Stimulated activated CD8-positive, alpha-beta memory T cell treated with anti-CD3 and anti-CD28 coated beads, Interleukin-7, amount 100 ng/mL, for 1 hour (primary cell): ENCODE data around the gene TMC4.
"Not testable (repeated sequence)": the region's sequence is repeated elsewhere in the genome, so short reads cannot be mapped to it uniquely, and the experiment has no call there.

Experiments
- DNase-seq, 2 donors: peaks; one replicate each; pipeline ENCODE4 v3.0.0-alpha.2; 2020; ENCODE audit warnings: low read depth in 2 of 2

Gene TMC4

DNA sequence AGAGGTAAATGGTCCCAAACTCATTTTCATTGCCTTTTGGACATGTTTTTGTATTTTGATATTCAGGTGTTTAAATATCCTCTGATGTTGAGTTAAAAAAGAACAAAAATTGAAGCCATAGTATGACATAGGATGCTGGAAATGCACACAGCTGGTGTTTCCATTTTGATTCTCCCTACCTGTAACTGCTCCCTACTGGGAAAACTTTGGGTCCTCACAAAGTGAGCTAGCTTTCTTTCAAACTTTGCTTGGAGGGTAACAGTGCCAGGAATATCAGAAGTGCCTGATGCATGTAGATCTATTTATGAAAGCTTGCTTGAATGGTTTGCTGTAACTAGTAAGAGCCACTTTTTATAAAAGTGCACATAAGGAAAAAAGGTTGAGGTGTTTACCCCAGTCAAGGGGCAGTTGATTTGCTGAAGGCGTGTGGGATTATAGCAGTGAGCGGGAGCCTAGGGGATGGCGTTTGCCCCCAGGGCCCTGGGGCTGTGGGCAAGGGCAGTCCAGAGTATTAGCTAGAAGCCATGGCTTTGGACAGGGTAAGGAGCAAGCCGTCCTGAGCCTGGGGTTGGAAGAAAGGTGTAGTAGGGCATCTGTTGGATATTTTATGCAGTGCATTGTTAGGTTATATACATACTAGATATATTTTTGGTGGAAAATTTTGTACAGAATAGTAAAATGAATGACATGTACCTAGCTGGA lies 32.0 kb upstream of the TMC4 start:
- DNase-seq: no peak

DNA sequence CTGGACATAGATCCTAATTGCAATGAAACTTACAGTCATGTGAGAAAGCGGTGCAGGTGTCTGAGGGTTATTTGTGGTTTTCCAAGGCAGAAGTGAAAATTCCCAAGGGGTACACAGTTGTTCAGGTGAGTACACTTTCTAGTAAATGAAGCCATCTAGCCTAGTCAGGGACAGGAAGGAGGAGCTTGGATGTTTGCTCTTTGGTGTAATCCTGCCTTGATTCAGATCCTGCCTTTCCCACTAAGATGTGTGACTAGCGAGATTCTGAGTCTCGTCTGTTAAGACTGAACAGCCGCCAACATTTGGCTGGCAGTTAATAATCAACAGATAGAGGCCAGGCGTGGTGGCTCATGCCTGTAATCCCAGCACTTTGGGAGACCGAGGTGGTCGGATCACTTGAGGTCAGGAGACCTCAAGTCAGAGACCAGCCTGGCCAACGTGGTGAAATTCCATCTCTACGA lies 30.2 kb upstream of the TMC4 start:
- no peak for DNase-seq

DNA sequence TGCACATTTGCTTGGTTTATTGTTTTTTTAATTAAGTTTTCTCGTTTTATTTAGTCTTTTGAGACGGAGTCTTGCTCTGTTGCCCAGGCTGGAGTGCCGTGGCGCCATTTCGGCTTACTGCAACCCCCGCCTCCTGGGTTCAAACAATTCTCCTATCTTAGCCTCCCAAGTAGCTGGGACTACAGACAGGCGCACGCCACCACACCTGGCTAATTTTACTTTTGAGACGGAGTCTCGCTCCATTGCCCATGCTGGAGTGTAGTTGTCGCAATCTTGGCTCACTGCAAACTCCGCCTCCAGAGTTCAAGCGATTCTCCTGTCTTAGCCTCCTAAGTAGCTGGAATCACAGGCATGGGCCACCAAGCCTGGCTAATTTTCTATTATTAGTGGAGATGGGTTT lies 29.0 kb upstream of the TMC4 start:
- DNase-seq: no peak

DNA sequence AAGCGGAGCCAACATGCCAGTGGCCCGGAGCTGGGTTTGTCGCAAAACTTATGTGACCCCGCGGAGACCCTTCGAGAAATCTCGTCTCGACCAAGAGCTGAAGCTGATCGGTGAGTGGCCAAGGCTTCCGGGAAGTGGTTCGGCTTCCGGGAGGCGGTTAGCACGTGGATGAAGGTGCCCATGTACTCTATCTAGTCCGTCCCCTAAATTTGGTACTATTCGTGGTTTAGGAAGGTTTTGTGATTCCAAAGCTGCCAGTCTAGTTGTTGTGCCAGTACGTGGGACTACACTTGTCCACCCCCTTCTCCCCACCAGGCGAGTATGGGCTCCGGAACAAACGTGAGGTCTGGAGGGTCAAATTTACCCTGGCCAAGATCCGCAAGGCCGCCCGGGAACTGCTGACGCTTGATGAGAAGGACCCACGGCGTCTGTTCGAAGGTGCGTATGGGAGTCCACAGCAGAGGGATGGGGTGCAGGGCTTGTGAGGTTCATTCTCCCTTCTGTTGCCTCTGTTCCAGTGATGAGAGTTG lies 28.3 kb upstream of the TMC4 start:
- no peak for DNase-seq

DNA sequence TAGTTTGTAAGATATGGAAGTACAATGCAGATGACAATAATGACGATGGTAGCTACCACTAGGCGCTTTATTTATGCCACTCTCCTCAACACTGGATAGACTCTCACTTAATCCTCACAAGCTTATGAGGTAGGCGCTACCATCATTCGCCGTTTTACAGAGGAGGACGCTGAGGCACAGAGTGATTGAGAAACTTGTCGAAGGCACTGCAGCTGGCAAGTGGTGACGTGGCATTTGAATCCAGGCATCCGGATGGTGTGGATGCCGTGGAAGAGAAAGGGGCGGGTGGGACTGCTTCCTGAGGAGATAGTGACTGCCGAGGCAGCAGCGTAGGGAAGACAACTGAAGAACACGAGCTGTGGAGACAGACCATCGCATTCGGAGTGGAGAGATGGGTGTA lies 26.4 kb upstream of the TMC4 start:
- no peak for DNase-seq

DNA sequence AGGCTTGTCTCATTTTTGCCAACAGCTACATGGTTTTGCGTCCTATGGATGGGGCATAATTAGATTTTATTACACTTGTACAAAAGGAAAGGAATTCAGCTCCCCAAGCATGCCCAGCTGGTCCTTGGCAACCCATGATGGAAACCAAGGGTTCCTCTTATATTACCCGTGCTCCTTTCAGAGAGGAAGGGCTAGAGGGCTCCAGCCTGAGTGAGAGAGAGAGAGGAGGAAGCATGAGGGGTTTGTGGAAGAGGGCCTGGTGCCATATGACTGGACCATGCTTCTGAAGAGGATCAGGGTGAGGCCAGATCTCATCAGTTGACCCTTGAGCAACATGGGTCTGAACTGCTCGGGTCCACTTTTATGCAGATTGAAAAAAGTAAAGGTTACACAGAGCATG lies 24.2 kb upstream of the TMC4 start:
- DNase-seq: no peak

DNA sequence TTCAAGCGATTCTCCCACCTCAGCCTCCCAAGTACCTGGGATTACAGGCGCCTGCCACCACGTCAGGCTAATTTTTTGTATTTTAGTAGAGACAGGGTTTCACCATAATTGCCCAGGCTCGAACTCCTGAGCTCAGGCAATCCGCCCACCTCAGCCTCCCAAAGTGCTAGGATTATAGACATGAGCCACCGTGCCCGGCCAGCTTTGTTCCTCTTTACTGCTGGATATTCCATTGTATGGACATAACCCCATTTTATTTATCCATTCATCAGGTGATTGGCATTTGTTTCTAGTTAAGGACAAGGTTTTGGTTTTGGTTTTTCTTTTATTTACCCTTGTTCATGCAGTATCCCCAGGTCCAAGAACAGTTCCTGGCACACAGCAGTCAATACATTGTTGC lies 23.6 kb upstream of the TMC4 start:
- DNase-seq: no peak

DNA sequence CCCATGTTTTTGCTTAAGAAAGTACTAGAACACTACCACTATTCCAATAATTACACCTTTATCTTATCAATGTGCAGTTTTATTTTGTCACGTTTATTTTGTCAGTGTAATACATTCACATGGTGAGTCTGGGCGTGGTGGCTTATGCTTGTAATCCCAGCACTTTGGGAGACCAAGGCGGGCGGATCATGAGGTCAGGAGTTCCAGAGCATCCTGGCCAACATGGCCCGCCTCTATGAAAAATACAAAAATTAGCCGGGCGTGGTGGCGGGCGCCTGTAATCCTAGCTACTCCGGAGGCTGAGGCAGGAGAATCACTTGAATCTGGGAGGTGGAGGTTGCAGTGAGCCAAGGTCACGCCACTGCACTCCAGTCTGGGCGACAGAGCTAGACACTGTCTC lies 21.5 kb upstream of the TMC4 start:
- not testable (repeated sequence) for DNase-seq

DNA sequence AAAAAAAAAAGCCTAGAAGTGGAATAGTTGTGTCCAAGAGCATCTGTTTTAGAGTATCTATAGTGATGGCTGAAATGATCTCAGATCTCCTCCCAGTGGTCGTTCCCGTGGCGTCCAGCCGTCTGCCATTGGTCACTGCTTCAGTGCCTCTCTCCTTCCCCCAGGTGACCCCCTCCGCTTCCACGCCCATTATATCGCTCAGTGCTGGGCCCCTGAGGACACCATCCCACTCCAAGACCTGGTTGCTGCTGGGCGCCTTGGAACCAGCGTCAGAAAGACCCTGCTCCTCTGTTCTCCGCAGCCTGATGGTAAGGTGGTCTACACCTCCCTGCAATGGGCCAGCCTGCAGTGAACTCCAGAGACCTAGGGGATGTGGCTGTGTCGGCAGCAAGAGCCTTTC lies 20.1 kb upstream of the TMC4 start:
- DNase-seq: no peak

DNA sequence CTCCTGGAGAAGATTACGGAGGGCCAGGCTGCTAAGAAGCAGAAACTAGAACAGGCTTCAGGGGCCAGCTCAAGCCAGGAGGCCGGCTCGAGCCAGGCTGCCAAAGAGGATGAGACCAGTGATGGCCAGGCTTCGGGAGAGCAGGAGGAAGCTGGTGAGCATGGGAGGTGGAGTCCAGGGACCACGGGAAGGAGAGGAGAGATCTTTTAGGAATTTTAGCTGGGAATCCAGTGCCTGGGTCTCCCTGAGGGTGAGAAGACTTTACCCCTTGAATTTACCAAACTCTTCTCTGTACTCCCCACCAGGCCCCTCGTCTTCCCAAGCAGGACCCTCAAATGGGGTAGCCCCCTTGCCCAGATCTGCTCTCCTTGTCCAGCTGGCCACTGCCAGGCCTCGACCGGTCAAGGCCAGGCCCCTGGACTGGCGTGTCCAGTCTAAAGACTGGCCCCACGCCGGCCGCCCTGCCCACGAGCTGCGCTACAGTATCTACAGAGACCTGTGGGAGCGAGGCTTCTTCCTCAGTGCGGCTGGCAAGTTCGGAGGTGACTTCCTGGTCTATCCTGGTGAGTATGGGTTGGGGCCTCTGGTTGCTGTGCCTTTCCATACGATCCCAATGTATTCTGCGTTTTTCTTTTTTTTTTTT lies 19.0 kb upstream of the TMC4 start:
- DNase-seq: no peak

DNA sequence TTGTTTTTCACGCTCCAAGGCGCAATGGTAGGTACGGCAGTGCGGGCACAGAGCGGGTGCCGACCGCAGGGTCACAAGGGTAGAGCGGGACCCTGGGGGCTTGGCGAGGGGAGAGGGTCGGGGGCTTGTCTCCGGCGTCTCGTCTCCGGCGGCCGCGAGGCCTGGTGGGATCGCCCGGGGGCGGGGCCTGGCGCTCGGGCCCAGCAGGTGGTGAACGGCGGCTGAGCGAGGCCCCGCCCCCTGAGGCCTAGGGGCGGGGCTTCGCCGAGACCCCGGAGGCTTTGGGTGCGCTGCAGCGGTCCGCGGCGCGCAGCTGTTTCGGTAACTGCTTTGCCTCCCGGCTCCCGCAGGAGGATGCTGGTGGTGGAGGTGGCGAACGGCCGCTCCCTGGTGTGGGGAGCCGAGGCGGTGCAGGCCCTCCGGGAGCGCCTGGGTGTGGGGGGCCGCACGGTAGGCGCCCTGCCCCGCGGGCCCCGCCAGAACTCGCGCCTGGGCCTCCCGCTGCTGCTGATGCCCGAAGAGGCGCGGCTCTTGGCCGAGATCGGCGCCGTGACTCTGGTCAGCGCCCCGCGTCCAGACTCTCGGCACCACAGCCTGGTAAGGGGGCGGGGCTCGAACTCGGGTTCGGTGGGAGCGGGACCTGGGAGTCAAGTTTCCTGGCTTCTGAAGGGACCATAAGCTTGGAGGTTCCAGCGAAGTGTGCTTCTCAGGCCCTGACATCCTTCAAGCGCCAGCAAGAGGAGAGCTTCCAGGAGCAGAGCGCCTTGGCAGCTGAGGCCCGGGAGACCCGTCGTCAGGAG lies 18.3 kb upstream of the TMC4 start, which contains the start of gene TSEN34:
TSEN34 (plus strand) TSS at position 298 of the 800 bp plus-strand sequence; CDS start at position 355, 57 bp downstream.
- DNase-seq: peak; percentile 68 to 72

DNA sequence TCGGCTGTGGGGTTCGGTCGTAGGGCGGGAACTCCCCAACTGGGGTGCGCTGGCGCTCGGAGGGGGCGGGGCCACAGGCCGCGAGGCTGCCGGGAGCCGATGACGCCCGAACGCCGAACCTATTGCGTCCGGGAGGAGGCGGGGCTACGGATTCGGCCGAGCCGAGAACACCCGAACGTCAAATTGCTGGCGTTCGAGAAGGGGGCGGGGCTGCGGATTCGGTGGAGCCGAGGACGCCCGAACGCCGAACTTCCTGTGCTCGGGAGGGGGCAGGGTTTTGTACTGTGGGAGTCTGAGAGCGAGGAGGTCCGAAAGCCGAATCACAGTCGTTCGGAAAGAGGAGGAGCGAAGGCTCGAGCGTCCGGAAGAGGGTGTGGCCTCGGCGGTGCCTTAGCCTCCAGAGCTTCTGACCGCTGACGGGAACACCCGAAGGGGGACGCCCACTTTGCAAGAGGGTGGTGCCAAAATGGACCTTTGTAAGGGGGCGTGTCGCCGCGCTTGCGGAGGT lies 17.6 kb upstream of the TMC4 start:
- peak; percentile 99 to 100 for DNase-seq

DNA sequence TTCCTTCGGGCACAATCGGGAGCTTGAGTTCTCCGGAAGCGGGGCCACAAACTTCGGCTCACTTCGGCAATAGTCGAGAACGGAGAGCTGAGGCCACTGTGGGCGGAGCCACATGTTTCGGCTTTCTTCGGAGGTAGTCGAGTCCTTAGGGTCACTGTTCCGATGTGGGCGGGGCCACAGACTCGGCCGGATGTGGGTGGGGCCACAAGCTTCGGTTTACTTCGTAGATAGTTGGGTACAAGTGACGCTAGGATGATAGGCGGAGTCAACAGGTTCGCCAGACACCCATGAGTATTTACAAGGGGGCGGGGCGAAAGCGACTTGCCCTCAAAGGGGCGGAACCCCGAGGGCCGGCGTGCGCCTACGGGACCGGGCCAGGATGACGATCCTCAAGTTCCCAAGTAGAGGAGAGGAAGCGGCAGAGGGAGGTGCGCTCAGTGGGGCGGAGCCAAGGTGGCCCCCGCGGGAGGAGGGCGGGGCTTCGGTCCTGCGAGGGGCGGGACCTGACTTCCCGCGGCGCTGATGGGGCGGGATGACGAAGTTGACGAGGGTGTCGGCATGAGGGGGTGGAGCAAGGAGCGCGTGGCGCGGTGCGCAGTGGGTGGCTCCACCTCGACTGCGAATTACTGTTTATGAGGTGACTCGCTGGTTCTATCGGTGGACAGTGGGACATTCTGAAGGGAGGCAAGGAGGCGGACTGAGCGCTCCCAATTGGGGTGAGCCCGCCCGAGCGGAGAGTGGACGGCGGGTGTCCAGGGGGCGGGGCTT lies 17.0 kb upstream of the TMC4 start:
- peak; percentile 99 to 100 for DNase-seq

DNA sequence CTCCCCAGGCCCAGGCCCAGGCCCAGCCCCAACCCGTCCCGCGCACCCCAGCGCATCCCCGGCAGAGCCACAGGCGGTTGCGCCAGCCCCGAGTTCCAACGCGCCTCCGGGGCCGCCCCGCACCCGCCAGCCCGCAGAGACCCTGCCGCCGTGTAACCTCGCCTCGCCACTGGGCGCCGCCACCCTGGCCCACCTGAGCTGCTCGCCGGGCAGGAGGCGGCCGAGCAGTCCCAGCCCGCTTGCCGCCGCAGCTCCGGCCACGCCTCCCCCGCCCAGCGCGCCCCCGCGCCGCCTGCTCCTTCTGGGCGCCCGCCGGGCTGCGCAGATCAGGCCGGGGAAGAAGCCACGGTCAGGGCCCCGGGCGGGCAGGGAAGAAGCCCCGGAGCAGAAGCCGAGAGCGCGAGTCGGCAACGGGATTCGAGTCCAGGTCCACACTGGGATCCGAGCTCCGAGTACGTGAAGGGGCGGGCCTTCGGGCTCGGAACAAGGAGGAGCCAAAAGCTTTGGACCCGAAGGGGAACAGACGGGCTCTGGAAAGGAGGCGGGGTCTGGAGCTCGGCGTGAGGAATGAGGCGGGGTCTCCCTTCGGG lies 16.3 kb upstream of the TMC4 start, which contains the start of gene MBOAT7:
MBOAT7 (minus strand) TSS at position 436 of the 590 bp plus-strand sequence. CDS start 1,072 bp downstream, outside the sequence.
- no peak for DNase-seq

DNA sequence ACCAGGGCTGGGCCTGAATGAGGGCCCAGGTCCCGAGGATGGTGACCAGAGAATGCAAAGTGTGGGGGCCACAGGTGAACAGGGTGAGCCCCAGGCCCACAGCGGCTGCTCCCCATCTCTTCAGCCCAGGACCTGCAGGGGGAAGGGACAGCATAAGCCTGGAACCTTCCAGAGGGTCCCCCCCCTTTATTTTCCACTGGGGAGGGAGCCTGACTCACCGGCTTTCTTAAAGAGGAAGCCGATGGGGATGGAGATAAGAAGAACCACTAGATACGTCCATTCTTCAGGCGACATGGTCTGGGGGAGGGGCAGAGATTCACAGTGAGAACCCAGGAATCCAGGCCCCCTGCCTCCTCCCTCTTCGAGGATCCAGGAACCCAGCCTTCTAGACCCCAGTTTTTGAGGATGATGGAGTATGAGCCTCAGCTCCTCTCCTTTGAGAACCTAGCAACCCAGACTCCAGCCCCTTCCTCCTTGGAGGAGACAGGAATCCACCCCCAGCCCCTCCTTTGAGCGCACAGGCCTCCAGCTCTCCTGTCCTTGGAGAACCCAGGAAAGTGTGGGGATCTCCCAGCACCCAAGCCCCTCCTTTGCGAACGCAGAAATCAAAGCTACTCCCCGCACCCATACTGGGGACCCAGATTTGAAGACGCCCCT lies 15.4 kb upstream of the TMC4 start:
- DNase-seq: peak in 1 of 2 donors; percentile 46

DNA sequence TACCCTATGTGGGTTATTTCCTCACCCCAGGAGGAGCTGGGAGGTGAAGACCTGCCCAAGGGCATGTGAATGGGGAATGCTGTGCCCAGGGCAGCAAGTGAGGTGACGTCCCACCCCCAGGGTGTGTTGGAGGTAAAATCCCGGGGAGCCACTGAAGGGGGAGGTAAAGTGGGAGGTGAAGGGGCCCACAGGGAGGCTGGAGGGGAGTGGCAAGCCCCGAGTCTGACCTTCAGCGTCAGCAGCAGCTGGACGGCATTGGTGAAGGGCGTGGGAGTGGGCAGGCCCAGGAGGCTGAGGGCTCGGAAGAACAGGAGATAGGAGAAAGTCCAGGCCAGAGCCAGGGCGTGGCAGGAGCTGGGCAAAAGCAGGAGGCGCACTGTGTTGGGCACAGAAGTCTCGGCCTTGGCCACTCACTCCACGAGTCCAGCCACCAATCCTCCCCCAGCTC lies 14.0 kb upstream of the TMC4 start:
- DNase-seq: no peak

DNA sequence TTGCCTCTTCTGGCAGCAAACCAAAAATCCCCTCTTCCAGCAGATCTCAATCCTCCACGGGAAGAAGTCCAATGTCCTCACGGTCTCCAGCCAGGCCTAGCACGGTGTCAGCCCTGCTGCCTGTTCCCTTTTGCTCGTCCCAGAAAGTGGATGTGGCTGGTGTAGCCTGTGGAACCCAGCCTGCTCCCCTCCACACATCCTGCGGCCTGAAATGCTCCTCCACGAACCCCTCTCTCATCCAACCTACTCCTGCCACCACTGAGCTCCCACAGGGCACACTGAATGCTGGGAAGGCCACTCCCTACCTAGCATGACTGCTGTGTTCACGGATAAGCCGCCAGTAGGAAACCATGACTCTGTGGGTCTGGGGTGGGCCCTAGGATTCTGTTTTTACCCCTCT lies 13.4 kb upstream of the TMC4 start:
- DNase-seq: no peak

DNA sequence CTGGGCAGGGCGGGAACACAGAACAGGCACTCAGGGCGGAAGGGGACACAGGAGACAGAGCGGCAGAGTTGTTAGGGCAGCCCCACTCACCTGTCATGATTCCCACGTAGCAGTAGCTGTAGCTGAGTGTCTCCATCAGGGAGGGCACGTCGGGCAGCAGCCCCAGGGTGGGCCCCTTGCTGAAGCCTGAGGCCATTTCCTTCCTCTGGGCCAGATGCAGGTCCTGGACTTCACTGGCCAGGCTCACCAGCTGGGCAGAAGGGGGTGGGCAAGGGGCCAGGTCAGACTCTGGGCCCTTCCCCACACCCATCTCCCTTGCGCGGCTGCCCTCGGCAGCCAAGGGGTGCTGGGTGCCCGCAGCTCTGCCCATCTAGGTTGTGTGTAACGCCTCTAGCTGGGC lies 10.5 kb upstream of the TMC4 start:
- DNase-seq: no peak

DNA sequence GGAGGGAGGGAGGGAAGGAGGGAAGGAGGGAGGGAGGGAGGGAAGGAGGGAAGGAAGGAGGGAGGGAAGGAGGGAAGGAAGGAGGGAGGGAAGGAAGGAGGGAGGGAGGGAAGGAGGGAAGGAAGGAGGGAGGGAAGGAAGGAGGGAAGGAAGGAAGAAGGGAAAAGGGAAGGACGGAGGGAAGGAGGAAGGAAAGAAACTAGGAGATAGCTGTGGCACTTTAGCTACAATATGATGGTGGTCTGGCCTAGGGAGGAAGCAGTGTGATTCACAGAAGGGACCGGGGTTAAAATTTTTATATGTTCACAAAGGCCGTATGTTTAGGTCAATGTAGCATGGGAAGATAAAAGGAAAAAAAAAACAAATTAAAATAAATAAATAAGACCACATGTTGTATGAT lies 8.9 kb upstream of the TMC4 start:
- not testable (repeated sequence) for DNase-seq

DNA sequence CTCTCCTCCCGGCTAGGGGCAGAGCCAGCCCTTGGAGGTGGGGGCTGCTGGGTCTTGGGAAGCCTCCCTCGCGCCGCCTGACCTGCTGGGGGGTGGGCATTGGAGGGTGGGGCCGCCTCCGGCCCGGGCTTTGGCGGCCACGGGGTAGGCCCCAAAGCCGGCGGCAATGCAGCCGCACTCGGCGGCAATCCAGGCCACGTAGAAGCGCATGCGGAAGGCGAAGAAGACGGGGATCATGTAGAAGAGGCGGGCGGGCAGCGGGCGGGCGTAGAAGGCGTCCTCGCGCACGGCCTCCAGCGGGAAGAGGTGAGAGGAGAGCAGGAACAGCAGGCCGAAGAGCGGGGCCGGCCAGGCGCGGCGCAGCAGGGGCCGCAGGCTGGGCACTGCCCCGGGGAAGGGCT lies 7.7 kb upstream of the TMC4 start:
- no peak for DNase-seq
